HG02970 (cell line): ENCODE data around the gene LGR6.
"Not testable (repeated sequence)": the region's sequence is repeated elsewhere in the genome, so short reads cannot be mapped to it uniquely, and the experiment has no call there.

Experiments used
- ATAC-seq: cut with Tn5 transposase; IDR thresholded peaks from one replicate; pipeline ENCODE4 v1.9.1; 2021; ENCODE audit warnings: mild to moderate bottlenecking, moderate library complexity, moderate number of reproducible peaks; ENCODE audit not compliant: unreplicated experiment, low FRiP score

LGR6 gene, protein sequence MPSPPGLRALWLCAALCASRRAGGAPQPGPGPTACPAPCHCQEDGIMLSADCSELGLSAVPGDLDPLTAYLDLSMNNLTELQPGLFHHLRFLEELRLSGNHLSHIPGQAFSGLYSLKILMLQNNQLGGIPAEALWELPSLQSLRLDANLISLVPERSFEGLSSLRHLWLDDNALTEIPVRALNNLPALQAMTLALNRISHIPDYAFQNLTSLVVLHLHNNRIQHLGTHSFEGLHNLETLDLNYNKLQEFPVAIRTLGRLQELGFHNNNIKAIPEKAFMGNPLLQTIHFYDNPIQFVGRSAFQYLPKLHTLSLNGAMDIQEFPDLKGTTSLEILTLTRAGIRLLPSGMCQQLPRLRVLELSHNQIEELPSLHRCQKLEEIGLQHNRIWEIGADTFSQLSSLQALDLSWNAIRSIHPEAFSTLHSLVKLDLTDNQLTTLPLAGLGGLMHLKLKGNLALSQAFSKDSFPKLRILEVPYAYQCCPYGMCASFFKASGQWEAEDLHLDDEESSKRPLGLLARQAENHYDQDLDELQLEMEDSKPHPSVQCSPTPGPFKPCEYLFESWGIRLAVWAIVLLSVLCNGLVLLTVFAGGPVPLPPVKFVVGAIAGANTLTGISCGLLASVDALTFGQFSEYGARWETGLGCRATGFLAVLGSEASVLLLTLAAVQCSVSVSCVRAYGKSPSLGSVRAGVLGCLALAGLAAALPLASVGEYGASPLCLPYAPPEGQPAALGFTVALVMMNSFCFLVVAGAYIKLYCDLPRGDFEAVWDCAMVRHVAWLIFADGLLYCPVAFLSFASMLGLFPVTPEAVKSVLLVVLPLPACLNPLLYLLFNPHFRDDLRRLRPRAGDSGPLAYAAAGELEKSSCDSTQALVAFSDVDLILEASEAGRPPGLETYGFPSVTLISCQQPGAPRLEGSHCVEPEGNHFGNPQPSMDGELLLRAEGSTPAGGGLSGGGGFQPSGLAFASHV

DNA sequence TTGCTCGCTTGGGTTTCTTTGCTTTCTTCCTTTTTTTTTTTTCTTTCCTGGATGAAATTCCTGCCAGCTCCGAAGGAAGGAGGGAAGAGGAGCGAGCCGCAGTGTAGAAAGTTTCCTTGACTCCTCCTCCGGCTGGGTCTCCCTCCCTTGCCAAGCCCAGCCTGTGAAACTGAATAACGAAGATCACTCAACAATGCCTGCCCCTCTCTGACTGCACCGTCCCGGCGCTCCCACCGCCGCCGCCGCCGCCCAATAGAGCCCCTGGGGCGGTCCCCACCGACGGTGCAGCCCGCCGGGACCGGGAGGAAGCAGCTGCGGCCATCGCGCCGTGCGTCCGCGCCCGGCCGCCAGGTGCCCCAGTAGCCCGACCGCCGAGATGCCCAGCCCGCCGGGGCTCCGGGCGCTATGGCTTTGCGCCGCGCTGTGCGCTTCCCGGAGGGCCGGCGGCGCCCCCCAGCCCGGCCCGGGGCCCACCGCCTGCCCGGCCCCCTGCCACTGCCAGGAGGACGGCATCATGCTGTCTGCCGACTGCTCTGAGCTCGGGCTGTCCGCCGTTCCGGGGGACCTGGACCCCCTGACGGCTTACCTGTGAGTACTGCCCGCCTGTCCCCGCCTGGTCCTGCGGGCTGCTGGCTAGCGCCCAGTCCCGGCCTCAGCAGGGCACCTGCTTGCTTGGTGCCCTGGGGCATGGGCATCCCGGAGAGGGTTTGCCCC, at the start of gene LGR6:
TSS of gene LGR6 (plus strand) at position 186 of the 714 bp plus-strand sequence. CDS start at position 377, 191 bp downstream.
- no peak for ATAC-seq

DNA sequence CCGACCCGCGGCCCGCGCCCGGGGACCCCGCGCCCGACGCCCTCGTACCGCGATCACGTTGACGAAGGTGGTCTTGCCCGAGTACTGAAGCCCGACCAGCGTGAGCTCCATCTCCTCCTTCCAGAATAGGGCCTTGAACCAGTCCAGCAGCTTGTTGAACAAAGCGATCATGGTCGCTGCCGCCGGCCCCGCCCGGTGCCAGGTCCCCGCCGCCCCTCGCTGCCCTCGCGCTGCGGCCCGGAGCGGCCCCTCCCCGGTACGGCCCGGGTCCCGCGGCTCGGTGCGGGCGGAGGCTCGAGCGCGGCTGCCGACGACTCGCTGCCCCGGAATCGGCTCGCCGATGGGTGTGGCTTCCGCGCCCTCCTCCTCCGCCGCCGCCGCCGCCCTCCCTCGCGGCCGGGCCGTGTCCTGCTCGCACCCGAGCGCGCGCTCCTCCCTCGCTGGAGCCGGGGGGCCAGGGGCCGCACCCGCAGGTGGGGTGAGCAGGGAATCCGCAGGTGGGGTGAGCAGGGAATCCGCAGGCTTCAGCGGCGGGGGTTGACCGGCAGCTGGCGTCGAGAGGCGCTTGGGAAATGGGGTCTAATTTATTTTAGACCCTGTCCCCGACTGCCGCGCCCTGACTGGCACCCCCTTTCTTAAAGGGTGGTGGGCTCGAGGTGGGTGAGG, 49.1 kb upstream of the LGR6 start, which contains the start of gene ARL8A:
TSS of gene ARL8A (minus strand) at position 336 of the 666 bp plus-strand sequence. CDS start at position 171, 165 bp downstream.
- peak; percentile 63 for ATAC-seq

- ATAC-seq = no peak
These were observed 48.4 kb upstream of the LGR6 start for GRCh38 chr1:202145068-202145743.

DNA sequence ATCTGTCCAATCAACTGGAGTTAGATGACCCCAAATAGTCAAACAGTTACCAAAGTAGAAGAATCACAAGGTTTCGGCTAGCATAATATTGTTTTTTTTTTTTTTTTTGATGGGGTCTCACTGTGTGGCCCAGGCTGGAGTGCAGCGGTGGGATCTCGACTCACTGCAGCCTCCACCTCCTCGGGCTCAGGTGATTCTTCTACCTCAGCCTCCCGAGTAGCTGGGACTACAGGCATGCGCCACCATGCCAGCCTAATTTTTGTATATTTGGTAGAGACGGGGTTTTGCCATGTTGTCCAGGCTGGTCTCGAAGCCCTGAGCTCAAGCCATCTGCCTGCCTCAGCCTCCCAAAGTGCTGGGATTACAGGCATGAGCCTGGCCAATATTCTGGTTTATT, 47.9 kb upstream of the LGR6 start:
- ATAC-seq = not testable (repeated sequence)

- ATAC-seq = no peak
These were observed 47.3 kb upstream of the LGR6 start for GRCh38 chr1:202146279-202146678.

GRCh38 chr1:202146993-202147392, 46.6 kb upstream of the LGR6 start:
- no peak for ATAC-seq

DNA sequence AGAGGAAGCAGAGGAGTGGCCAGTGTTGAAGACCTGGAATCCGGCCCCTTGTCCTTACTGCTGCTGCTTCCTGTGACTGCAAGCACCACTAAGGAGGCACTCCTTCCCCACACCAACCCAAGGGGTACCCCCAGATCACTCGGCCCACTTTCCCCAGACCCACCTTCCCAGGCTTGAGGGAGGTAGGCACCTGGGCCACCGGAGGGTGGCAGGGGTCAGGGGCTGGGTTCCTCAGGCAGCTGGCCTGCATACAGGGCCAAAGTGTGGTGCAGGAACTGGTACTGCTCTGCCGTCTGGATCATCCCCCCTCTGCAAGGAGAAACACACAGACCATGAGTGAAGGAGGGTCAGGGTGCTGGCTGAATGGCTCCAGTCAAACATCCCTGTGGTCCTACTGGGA, 45.2 kb upstream of the LGR6 start:
- no peak for ATAC-seq

- ATAC-seq = no peak
These were observed 44.0 kb upstream of the LGR6 start for GRCh38 chr1:202149566-202149965.

DNA sequence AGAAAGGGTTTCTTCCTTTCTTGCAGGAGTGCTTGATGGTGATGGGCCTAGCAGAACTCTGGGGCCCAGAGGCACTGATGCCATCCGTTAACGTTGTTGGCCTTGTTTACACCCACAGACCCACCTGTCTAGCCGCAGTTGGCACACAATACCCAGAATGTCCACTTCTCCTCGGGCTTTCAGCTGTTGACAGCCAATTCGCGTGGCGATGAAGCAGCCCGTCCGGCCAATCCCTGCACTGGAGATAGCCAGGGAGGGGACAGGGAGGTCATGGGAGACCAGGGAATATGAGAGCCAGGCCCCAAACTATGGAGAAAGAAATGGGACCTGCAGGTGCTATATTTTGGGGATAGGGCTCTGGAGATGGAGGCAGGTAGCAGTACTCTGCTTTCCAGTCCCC, 43.4 kb upstream of the LGR6 start:
- ATAC-seq = no peak

GRCh38 chr1:202150602-202151001, 43.0 kb upstream of the LGR6 start:
- no peak for ATAC-seq

GRCh38 chr1:202151045-202151444, 42.6 kb upstream of the LGR6 start:
- ATAC-seq = no peak

GRCh38 chr1:202152399-202152798, 41.2 kb upstream of the LGR6 start:
- ATAC-seq = no peak

GRCh38 chr1:202153284-202153683, 40.3 kb upstream of the LGR6 start:
- no peak for ATAC-seq

GRCh38 chr1:202154148-202154765, 39.3 kb upstream of the LGR6 start:
- no peak for ATAC-seq

- no peak for ATAC-seq
These were observed 38.7 kb upstream of the LGR6 start for GRCh38 chr1:202154766-202155477.

DNA sequence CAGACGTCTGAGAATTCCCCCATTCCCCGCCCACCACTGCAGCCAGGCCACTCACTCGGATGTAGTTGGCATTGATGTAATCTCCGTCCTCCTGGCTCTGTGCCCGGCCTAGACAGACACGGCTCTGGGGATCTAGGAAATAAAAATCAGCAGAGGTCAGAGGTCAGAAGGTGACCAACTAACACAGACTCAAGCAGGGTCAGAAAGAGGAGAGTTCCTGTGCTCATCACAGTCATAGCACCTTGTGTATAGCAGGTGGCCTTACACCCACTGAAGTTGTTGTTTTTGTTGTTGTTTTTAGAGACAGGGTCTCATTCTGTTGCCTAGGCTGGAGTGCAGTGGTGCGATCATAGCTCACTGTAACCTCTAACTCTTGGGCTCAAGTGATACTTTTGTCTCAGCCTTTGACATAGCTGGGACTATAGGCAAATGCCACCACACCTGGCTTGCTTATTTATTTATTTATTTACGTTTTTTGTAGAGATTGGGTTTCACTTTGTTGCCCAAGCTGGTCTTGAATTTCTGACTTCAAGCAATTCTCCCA, 38.0 kb upstream of the LGR6 start:
- ATAC-seq = no peak

DNA sequence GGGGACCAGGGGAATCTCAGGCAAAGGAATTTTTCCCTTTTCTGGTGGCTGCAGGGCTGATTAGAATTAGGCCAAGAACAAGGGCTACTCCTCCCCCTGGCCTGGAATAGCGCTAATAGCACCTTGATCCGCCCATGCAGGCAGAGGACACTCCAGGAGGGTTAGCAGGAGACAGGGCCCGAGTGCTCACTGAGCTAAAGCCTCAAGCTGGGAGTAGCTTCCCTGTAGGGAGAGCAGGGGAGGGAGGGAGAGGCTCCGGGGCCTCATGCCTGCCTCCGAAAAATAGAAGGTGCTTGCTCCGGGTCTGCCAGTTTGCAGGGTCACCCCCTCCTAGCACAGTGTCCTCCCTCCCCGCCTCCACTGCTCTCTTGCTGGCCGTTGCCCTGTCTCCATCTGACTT, 37.0 kb upstream of the LGR6 start:
- ATAC-seq = no peak

GRCh38 chr1:202157945-202158344, 35.7 kb upstream of the LGR6 start:
- no peak for ATAC-seq
